GM12801 (cell line): ENCODE data around the gene FBXO17.

Source experiments
- CTCF ChIP-seq: IDR thresholded peaks from one replicate; pipeline ENCODE4 v1.5.1; 2011; ENCODE audit warnings: control low read depth; ENCODE audit not compliant: insufficient read length; ENCODE audit errors: extremely low read depth

FBXO17 gene

GRCh38 chr19:38898788-38899446 lies 76.6 kb downstream of the FBXO17 start:
- TF ChIP-seq CTCF = no peak

GRCh38 chr19:38894968-38895367 lies 80.6 kb downstream of the FBXO17 start:
- no peak for TF ChIP-seq CTCF

- TF ChIP-seq CTCF = no peak
Observed at GRCh38 chr19:38893341-38893771, 82.2 kb downstream of the FBXO17 start.

- no peak for TF ChIP-seq CTCF
Observed at GRCh38 chr19:38892841-38893240, 82.7 kb downstream of the FBXO17 start.

- TF ChIP-seq CTCF = no peak
Observed at GRCh38 chr19:38891771-38892170, 83.8 kb downstream of the FBXO17 start.
